CD4-positive, alpha-beta T cell (primary cell): ENCODE measurements around the gene COL7A1. TPM values are rescaled to one million over a fixed set of nuclear protein-coding genes. Genes with fewer than 3 reads are reported as not detected.

Source experiments
- ATAC-seq: fragments of 200-7000 bp; cut with Tn5 transposase; one replicate; pipeline ENCODE4 v1.10.0; 2022; ENCODE audit warnings: mild to moderate bottlenecking; ENCODE audit not compliant: poor library complexity
- CTCF ChIA-PET: fragments of 350-600 bp; sonication (Branson Sonifier 250); formaldehyde crosslinking; loops from one replicate; lab custom pipeline; 2021; ENCODE audit warnings: antibody characterized with exemption, inconsistent platforms; lab: Charles Lee
- POLR2A ChIA-PET: fragments of 350-600 bp; sonication (Branson Sonifier 250); formaldehyde crosslinking; loops from one replicate; lab custom pipeline; 2021; ENCODE audit warnings: antibody characterized with exemption, inconsistent platforms; lab: Charles Lee
- DNase-seq, 14 experiments: peaks; one replicate each; pipeline ENCODE4 v3.0.0-alpha.2; 2013 to 2020; ENCODE audit warnings: mixed read lengths in 2 of 14
- H3K27ac ChIP-seq, 2 donors: one replicate each; pipeline versions ENCODE4 v1.5.1 to v1.7.0; 2013; ENCODE audit warnings: low read length in 2 of 2, low read depth in 1 of 2, mild to moderate bottlenecking in 1 of 2
- H3K27me3 ChIP-seq, 2 experiments: 1 replicate in 1 of 2; 2 replicates in 1 of 2; pipeline versions ENCODE4 v1.6.1 to v1.7.0; 2013; ENCODE audit warnings: low read length in 2 of 2, control low read depth in 1 of 2, mild to moderate bottlenecking in 1 of 2, moderate library complexity in 1 of 2; ENCODE audit not compliant: insufficient read depth in 2 of 2, control insufficient read depth in 1 of 2
- H3K36me3 ChIP-seq: one replicate; pipeline ENCODE4 v1.6.1; 2013; ENCODE audit warnings: low read length, control low read depth; ENCODE audit not compliant: insufficient read depth
- H3K4me1 ChIP-seq: one replicate; pipeline ENCODE4 v1.6.1; 2013; ENCODE audit warnings: low read length, control low read depth; ENCODE audit not compliant: insufficient read depth
- H3K4me3 ChIP-seq: one replicate; pipeline ENCODE4 v1.5.1; 2013; ENCODE audit warnings: mild to moderate bottlenecking, low read length, moderate library complexity
- H3K9me3 ChIP-seq, 2 experiments: 1 replicate in 1 of 2; 2 replicates in 1 of 2; pipeline versions ENCODE4 v1.6.1 to v1.7.0; 2013; ENCODE audit warnings: low read length in 2 of 2, mild to moderate bottlenecking in 2 of 2, control low read depth in 1 of 2, moderate library complexity in 1 of 2; ENCODE audit not compliant: control insufficient read depth in 1 of 2, insufficient read depth in 1 of 2
- H3K27ac Mint-ChIP-seq: one replicate; pipeline ENCODE4 v1.8.0; 2020; ENCODE audit warnings: mixed read lengths
- H3K27me3 Mint-ChIP-seq: one replicate; pipeline ENCODE4 v1.8.0; 2021; ENCODE audit warnings: mixed read lengths
- H3K36me3 Mint-ChIP-seq: one replicate; pipeline ENCODE4 v1.8.0; 2021; ENCODE audit warnings: low read depth, mixed read lengths
- H3K4me1 Mint-ChIP-seq: one replicate; pipeline ENCODE4 v1.8.0; 2021; ENCODE audit warnings: low read depth, mixed read lengths
- H3K4me3 Mint-ChIP-seq: one replicate; pipeline ENCODE4 v1.8.0; 2020; ENCODE audit warnings: mild to moderate bottlenecking, mixed read lengths
- H3K9me3 Mint-ChIP-seq: one replicate; pipeline ENCODE4 v1.8.0; 2020; ENCODE audit warnings: mixed read lengths
- CTCF ChIP-seq: fragments of 200-600 bp; IDR thresholded peaks from one replicate; pipeline ENCODE4 v1.8.0; 2022; ENCODE audit warnings: antibody characterized with exemption, mild to moderate bottlenecking
- intact Hi-C, 2 experiments: fragments of 100-400 bp; cut with DNase I in 1 of 2; cut with micrococcal nuclease in 1 of 2; formaldehyde crosslinking; loops; one replicate each; pipeline versions ENCODE4 v1.15.1 to v1.9.0; 2023 to 2025; cut with DNase I, micrococcal nuclease
- total RNA-seq, 174 experiments: library from RNA in 2 of 174; stranded (reverse) in 2 of 174; gene quantifications; one replicate each; pipeline ENCODE4 v1.2.3 and lab custom pipeline; 2021 to 2026

Gene COL7A1
- total RNA-seq, 2 experiments from 2014 or later = 0.73 to 0.93 TPM

DNA sequence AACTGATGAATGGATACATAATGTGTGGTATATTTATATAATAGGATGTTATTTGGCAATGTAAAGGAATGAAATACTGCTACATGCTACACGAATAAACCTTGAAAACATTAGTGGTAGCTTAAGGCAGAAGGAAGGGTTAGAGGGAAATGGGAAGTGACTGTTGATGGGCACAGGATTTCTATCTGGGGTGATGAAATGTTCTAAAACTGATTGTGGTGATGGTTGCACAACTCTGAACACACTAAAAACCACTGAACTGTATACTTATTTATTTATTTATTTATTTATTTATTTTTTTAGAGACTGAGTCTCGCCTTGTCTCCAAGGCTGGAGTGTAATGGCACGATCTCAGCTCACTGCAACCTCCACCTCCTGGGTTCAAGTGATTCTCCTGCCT, 66.4 kb downstream of the COL7A1 start:
- intact Hi-C loops = no loop called here
- H3K27ac Mint-ChIP-seq = no peak overlapping the region
- Histone ChIP-seq H3K27me3 (no peaks in the 10 kb centered on the region), H3K4me1 (no peaks in the 10 kb centered on the region), H3K27ac (no peak overlapping the region), H3K36me3 (no peaks in the 10 kb centered on the region), H3K9me3 (no peaks in the 10 kb centered on the region), H3K4me3 (no peak overlapping the region)
- no peaks in the 10 kb centered on the region for H3K27me3 Mint-ChIP-seq
- H3K9me3 Mint-ChIP-seq = no peaks in the 10 kb centered on the region
- DNase-seq (no peak), ATAC-seq (no peak)
- H3K4me3 Mint-ChIP-seq = no peak overlapping the region
- POLR2A ChIA-PET = no interaction called here
- H3K36me3 Mint-ChIP-seq = no peaks in the 10 kb centered on the region
- no peak for TF ChIP-seq CTCF
- CTCF ChIA-PET = no interaction called here
- peaks cover 4% of the 10 kb centered on the region for H3K4me1 Mint-ChIP-seq

DNA sequence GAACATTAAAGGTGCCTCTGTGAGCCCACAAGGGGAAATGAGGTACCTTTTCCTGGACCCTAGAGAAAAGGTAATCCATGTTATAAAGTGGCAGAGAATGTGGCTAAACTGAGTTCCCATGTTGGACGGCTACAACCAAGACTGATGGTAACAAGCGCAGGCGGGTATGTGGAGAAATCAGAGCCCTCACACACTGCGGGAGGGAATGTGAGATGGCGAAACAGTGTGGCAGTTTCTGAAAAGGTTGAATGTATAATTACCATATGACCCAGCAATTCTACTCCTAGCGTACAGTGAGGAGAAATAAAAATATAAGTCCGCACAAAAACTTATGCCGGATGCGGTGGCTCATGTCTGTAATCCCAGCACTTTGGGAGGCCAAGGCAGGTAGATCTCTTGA, 67.1 kb downstream of the COL7A1 start:
- ATAC-seq = no peak
- Mint-ChIP-seq H3K4me3 (no peak overlapping the region), H3K9me3 (no peaks in the 10 kb centered on the region), H3K4me1 (peaks cover 4% of the 10 kb centered on the region), H3K27me3 (no peaks in the 10 kb centered on the region), H3K36me3 (no peaks in the 10 kb centered on the region), H3K27ac (no peak overlapping the region)
- Histone ChIP-seq H3K4me3 (no peak overlapping the region), H3K9me3 (no peaks in the 10 kb centered on the region), H3K36me3 (no peaks in the 10 kb centered on the region), H3K4me1 (no peaks in the 10 kb centered on the region), H3K27ac (no peak overlapping the region), H3K27me3 (no peaks in the 10 kb centered on the region)
- POLR2A ChIA-PET = no interaction called here
- TF ChIP-seq CTCF = no peak
- DNase-seq = no peak
- intact Hi-C loops = no loop called here
- CTCF ChIA-PET = no interaction called here

DNA sequence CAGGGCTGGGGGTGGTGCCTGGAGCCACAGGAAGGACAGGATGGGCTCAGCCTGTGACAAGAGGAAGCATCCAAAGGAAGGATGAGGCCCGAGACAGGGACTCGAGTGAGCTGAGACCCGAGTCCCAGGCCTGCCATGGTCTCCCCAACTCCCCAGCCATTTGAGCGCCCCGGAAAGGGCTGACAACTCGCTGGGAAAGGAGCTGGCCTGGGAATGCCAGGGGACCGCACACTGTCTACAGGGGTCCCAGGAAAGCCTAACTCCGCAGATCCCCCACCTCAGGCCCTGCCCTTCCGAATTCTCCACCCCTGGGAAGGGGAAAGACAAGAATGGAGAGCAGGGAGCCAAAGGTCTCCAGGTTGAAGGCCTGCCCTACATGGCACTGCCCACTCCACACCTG, 70.2 kb downstream of the COL7A1 start:
- peaks cover 4% of the 10 kb centered on the region for H3K4me1 Mint-ChIP-seq
- no peak for TF ChIP-seq CTCF
- no peak for ATAC-seq

More for the DNA sequence above, 70.2 kb downstream of the COL7A1 start:
- Histone ChIP-seq H3K9me3 (no peaks in the 10 kb centered on the region), H3K4me3 (no peak overlapping the region), H3K36me3 (no peaks in the 10 kb centered on the region), H3K27me3 (no peaks in the 10 kb centered on the region), H3K27ac (no peak overlapping the region), H3K4me1 (peaks cover 12% of the 10 kb centered on the region)
- ChIA-PET CTCF (interaction anchor here (1.5 kb wide), 1 partner anchor 24 kb away, joined by 3 read pairs; no protein-coding TSS in a partner anchor), POLR2A (no interaction called here)
- Mint-ChIP-seq H3K9me3 (no peaks in the 10 kb centered on the region), H3K27me3 (no peaks in the 10 kb centered on the region), H3K27ac (no peak overlapping the region), H3K4me3 (no peak overlapping the region), H3K36me3 (no peaks in the 10 kb centered on the region)
- no peak for DNase-seq
- intact Hi-C loops = no loop called here
